NCI-H2196 treated with DMSO at 0.1 percent for 48 hours (cell line): ENCODE measurements around the gene LGR5.

ENCODE experiments used
- DNase-seq: peaks from one replicate; lab custom pipeline; 2025; ENCODE audit not compliant: unreplicated experiment; lab: John Stamatoyannopoulos, UW

LGR5 gene

DNA sequence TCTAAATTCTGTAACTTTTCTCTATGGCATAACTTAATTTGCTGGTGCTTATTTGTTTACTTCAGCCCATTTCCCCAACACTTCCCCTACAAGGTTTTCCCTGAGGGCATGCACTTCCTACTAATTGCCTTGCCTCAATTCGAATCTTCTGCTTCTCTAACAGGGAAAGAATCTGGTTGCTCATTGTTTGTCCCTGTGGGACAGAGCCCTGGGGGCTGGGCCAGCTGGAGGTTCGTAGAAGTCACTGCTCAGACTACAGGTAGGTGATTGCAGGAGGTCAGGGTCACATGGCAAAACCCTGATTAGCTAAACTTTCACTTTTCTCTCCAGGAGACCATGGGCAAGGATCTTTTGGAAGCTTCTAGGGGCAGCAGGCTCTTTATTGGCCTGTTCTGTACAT lies 152.0 kb downstream of the LGR5 start:
- DNase-seq: no peak

- DNase-seq: no peak
These were observed 153.2 kb downstream of the LGR5 start for GRCh38 chr12:71592841-71593240.

GRCh38 chr12:71594214-71594948 lies 154.8 kb downstream of the LGR5 start:
- no peak for DNase-seq

GRCh38 chr12:71599210-71599609 lies 159.6 kb downstream of the LGR5 start:
- no peak for DNase-seq

DNA sequence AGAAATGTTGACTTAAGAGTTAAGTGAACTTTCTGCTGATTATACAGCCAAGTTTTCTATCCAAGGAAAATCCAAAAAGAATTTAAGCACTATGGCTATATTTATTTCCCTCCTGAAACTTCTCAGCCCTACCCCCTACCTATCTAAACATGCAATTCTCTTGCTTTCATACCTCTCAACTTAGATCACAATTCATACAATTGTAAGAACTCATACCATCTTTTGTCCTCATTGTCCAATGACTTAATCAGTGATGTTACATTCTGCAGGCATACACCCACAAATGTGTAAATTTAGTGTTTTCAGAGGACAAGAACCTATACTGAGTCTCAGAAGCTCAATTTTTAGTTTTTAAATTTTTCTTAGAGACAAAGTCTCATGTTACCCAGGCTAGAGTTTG lies 161.9 kb downstream of the LGR5 start:
- no peak for DNase-seq

DNA sequence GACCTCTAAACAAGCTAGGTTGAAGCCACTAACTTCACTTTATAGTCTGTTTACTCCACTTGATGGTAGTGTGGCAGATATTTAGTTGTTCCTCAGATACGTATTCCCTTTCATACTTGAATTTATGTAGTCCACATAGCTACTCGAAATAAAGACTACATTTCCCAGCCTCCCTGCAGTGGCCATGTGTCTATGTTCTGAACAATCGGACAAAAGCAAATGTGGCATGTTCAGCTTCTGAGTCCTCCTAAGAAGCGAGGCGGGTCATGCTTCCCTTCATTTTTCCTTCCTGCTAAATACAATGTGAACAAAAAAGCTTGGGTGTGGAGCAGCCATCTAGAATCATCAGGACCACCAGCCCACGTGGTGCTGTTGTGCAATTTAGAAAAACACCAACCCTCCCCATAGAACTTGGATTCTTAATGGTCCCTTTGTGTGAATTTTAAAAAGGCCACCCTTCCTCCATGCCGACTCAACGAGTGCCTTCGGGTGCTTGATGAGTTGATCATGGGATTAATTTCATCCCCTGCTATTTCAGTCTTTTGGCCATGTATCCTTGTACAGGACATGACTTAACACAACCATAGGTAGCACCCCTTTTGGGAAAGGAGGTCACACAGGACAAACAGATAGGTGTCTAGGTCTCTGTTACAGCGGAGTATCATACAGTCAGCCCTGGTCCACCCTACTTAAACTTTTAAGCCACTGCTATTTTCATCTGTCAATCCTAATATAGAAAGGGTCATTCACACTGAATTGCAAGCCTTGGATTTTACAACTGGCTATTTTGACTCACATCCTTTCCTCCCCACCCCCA lies 163.4 kb downstream of the LGR5 start:
- DNase-seq: no peak

- DNase-seq: peak; percentile 24
These were observed 165.4 kb downstream of the LGR5 start for GRCh38 chr12:71605039-71605438.

DNA sequence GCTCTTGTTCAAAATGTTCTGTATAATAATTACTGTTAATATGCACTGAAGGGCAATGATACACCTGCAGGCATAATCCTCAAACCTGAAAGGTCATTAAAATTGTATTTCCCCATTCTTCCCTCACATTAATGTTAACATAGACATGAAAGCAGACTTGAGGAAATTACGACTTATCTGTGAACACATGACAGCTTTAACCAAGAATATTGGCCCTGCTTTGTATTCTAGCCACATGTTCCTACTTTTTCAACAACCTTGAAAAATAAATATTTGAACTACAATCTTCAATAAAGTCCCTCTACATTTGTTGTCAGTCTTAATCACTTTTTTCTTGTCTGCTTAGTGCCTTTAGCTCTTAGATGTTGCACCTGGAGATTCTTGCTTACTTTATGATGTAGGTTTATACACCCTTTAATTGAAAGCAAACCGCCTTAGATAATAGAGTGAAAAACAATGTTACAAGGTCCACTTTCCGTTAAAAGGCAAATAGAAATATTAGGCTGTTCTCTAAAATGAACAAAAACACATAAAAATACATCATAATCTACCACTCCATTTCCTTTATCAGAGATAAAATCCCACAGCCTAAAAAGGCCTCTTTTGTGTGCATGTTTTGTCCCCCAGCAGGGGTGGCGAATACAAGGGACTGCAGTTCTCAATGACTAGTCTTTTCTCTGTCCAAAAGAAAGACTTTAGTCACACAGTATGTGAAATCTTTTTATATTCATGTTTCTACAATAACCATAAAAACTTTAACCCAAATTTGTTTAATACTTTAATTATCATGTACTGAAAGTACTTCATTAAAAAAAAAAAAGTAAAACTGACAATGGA lies 168.1 kb downstream of the LGR5 start:
- no peak for DNase-seq

DNA sequence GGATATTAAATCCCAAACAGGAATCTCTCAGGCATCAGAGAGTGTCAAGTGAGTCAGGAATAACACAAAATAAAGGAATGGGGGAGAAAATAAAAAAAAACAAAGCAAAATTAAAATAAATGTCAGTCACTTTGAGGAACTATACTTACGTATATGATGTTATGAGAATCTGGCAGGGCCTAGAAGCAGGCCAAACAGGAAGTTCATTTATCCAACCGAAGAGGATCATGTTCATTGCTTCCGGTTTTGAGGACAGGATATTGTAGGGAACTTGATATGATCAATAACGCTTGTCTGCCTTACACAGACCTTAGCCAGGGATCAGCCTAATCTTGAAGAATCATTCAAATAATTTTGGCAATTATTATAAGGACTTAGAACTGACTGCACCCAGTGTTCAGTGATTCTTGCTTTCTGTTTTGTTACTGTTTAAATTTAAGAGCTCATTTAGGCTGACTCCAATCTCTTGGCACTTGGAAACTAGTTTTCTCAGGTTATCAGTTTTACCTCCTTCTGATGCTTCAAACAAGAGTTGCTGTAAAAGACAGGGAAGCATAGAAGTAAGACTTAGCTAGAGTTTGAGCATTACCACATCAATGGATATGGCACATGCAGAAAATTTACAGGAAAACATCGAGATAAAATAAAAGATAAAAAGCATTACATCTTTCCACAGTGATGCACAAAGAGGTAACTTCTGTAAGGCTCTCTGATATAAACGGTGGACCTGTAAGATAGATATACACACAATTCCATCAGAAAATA lies 170.6 kb downstream of the LGR5 start:
- no peak for DNase-seq

DNA sequence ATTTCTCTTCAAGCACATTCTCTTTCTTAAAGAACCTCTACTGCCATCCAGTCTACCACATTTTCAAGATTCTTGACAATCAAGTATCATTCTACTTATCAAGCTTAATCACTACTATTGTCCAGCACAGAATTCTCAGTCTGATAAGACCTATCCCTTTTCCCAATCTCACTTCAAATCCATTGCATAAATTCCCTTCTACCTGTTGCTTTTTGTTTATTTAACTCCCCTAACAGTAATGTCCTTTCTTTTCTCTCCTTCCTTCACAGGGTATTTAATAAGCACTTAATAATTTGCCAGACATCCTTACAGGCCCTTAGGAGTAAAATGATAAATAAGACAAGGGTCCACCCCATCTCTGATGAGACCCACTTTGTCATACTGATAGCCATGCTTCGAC lies 182.3 kb downstream of the LGR5 start:
- DNase-seq: no peak

DNA sequence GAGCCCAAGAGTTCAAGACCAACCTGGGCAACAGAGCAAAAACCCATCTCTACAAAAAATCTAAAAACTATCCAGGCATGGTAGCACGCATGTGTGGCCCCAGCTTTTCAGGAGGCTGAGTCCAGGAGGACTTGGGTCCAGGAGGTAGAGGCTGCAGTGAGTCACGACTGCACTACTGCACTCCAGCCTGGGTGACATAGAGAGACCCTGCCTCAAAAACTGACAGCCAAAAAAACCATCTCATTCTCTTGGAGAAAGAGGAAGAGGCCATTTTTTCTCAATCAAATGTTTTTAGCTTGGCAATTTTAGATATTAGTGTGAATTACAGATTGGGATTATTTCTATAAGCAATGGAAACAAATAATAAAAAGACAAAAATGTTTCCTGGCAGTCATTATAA lies 185.9 kb downstream of the LGR5 start:
- DNase-seq: no peak

- DNase-seq: no peak
These were observed 186.5 kb downstream of the LGR5 start for GRCh38 chr12:71626098-71626497.

DNA sequence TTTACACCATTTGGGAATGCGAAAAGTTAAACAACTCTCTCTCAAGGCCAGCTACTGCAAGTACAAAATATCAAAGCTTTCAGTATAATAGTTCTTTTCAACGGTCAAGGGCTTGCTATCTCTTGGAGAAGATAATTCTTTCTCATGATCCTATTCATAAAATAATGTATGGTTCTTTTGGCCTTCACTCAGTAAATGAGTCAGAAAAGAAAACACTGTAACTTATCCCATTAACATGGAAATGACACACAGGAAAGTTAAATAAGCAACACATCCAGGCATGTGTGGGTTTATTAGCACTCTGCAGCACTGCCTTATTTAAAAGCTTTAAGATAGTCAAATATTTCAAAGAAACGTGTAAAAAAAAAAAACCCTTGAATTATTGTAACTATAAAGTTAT lies 187.2 kb downstream of the LGR5 start:
- no peak for DNase-seq

DNA sequence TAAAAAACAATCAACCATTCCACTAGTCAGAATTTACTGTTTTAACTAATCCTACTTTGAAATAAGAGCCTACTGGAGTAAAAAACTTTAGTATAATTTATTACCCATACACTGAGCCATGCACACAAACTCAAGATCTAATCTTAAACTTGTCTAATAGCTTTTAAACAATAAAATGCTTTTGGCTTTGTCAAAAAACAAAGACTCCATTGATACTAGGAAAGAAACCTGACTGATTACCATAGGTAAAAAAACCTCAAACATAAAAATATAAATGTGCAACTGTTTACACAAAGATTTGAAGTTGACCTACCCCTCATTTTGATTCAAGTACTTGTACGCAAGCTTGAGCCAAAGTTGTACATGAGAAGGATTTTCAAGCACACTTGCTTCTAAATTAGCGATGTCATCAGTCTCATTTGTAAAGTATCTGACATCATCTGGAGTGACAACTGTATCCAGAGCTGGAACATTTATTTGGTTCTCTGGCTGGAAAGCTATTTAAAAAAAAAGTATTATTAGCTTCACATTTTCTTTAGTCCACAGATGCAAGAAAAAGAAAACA lies 187.9 kb downstream of the LGR5 start:
- no peak for DNase-seq
